ENCODE measurements around the gene GBP3.

GRCh38 chr1:89040315-89040626 is 17.6 kb upstream of the GBP3 start:
- TF ChIP-seq TCF12 (IDR thresholded peaks at IDR 0.05; ENCODE audit: low read depth) (no peak), MAX (IDR thresholded peaks at IDR 0.05) (no peak), YY1 (IDR thresholded peaks at IDR 0.05; ENCODE audit: low read depth) (no peak), RAD21 (IDR thresholded peaks at IDR 0.05; ENCODE audit: low read depth) (no peak), CEBPB (IDR thresholded peaks at IDR 0.05) (no peak), ZBTB7A (IDR thresholded peaks at IDR 0.05; ENCODE audit: low read depth) (no peak), EP300 (IDR thresholded peaks at IDR 0.05; ENCODE audit: borderline replicate concordance) (no peak)
